T1000 (cell line): ENCODE measurements around the gene ACTL6A.

Experiments used
- DNase-seq: peaks from one replicate; lab custom pipeline; 2025; ENCODE audit warnings: mixed read lengths; lab: John Stamatoyannopoulos, UW

ACTL6A gene

DNA sequence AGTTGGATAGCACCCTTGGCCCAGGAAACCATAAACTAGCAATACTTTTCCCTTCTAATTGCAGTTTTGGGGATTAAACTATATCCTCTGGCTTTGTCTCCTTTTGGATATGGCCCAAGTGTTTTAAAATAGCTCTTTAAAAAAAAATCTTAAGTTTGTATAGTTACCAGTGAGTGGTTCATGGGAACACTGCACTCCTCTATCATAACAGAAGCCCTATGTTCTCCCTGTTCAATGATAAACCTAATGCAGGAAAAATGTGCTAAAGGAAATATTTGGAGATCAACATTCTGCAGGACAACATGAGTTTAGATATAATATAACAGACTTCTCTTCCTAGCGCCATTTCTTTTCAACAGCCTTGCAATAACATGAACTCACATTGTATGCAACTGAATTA lies 28.6 kb downstream of the ACTL6A start:
- no peak for DNase-seq

- DNase-seq = no peak
These were observed 36.8 kb downstream of the ACTL6A start for GRCh38 chr3:179599531-179599930.

DNA sequence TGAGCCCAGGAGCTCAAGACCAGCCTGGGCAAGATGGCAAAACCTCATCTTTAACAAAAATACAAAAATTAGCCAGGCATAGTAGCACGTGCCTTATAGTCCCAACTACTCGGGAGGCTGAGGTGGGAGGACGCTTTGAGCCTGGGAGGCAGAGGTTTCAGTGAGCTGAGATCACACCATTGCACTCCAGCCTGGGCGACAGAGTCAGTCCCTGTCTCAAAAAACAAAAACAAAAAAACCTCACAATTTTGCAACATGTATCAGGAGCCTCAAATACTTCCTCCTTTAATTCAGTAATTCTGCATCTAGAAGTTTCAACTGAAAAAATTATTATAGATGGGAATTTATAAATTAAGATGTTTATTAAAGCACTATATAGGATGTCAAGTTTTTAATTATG lies 40.6 kb downstream of the ACTL6A start:
- DNase-seq = no peak

- DNase-seq = no peak
These were observed 41.1 kb downstream of the ACTL6A start for GRCh38 chr3:179603831-179604230.

GRCh38 chr3:179604321-179605078 lies 41.8 kb downstream of the ACTL6A start, which contains the start of the genes MRPL47 and NDUFB5:
Gene MRPL47, minus strand, starts transcription at chr3:179604638. Its CDS starts 14 bp downstream, at chr3:179604624.
Gene NDUFB5, plus strand, starts transcription at chr3:179604794. Its CDS starts 22 bp downstream, at chr3:179604816.
- peak; percentile 86 for DNase-seq

GRCh38 chr3:179606534-179607085 lies 43.9 kb downstream of the ACTL6A start:
- no peak for DNase-seq

- no peak for DNase-seq
These were observed 46.4 kb downstream of the ACTL6A start for GRCh38 chr3:179608931-179609720.

GRCh38 chr3:179610066-179610465 lies 47.3 kb downstream of the ACTL6A start:
- DNase-seq = no peak

GRCh38 chr3:179613807-179614206 lies 51.1 kb downstream of the ACTL6A start:
- DNase-seq = no peak

DNA sequence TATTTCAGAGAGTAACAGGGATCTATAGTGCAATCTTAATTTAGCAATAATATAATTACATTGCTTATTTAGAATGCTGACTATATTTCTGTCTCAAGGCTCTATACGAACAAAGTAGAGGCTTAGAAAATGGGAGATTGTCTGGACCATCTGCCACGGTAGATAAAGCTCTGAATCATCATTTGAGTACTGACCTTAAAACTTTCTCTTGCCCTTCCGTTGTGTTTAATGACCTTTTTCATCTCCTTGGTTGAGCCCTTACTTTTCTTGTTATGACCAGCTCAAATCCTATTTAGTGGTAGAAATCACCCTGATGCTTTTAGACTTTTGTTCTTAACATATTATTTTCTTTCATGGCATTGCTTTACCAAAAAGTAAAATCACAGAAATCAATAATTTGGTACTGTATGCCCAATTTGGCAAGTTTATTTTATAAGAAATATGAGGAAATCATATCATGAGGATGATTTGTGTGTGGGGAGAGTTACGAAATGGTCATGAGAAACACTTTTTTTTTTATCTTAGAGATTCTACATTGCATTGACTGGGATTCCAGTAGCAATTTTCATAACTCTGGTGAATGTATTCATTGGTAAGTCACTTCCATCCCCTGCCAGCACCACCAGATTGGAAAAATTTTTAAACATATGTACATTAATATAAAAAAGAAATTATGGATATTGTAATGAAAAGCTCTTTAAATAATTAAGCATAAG lies 52.9 kb downstream of the ACTL6A start:
- no peak for DNase-seq

DNA sequence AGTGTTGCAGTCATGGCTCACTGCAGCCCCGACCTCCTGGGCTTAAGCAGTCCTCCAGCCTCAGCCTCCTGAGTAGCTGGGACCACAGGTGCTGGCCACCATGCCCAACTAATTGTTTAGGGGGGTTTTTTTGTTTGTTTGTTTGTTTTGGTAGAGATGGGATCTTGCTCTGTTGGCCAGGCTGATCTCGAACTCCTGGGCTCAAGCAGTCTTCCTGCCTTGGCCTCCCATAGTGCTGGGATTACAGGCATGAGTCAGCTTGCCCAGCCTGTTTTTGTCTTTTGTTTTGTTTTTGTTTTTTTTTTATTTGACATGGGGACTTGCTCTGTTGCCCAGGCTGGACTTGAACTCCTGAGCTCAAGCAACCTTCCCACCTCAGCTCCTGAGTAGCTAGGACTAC lies 59.3 kb downstream of the ACTL6A start:
- no peak for DNase-seq

GRCh38 chr3:179624451-179624850 lies 61.7 kb downstream of the ACTL6A start:
- no peak for DNase-seq

GRCh38 chr3:179630753-179631451 lies 68.2 kb downstream of the ACTL6A start:
- DNase-seq = no peak
